Measurements from ENCODE around the gene REEP5. TPM values are rescaled to one million over a fixed set of nuclear protein-coding genes. Genes with fewer than 3 reads are reported as not detected.

REEP5 gene
- total RNA-seq, 1 experiment from 2014 or later, result 18.5 TPM

DNA sequence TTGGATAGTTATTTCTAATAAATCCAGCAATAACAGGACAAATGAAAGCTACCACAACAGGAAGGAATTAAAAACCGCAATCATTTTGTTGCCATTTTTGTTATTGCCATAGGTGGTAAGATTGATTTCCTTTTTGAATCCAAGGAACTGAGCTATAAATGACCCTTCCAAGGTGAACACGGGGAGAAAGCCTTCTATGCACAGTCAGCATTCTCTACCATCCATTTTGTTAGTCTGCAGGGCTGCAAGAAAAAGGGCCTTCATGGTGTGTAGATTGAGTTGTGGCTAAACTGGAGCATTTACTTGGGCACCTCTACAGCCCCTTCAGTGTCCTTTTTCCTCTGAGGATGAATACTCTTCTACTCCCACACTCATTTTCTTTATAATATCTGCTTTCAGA, 18.6 kb upstream of the REEP5 start:
- H3K27me3 ChIP-seq, result peaks cover 7% of the 10 kb centered on the region; the same call in 1 of the 2 replicates
- H3K9me3 ChIP-seq, result no peaks in the 10 kb centered on the region
- DNase-seq, result no peak
- no peaks in the 10 kb centered on the region for H3K36me3 ChIP-seq
- no peak overlapping the region for H3K4me3 ChIP-seq

DNA sequence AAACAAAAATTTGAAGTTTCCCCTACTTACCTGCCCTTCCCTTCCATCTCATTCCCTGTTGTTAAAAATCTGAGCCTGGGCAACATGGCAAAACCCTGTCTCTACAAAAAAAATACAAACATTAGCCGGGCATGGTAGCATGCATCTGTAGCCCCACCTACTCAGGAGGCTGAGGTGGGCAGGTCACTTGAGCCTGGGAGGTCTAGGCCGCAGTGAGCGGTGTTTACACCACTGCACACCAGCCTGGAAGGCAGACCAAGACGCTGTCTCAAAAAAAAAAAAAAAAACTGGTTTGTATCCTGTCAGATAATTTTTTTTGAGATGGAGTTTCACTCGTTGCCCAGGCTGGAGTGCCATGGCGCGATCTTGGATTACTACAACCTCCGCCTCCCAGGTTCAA, 16.3 kb upstream of the REEP5 start:
- Histone ChIP-seq H3K36me3 (no peaks in the 10 kb centered on the region), H3K27me3 (no peaks in the 10 kb centered on the region; the same call in 1 of the 2 replicates), H3K9me3 (no peaks in the 10 kb centered on the region), H3K4me3 (no peak overlapping the region)
- no peak for DNase-seq

DNA sequence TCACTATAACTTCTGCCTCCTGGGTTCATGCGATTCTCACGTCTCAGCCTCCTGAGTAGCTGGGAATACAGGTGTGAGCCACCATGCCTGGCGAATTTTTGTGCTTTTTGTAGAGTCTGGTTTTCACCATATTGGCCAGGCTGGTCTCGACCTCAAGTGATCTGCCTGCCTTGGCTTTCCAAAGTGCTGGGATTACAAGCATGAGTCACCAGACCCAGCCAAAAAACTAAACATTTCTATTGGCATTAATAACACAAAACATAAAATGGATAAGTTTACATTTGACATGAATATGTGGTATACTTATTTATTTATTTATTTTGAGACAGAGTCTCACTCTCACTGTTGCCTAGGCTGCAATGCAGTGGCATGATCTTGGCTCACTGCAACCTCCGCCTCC, 13.6 kb upstream of the REEP5 start:
- H3K27me3 ChIP-seq, result no peaks in the 10 kb centered on the region; the same call in 1 of the 2 replicates
- no peak overlapping the region for H3K4me3 ChIP-seq
- no peaks in the 10 kb centered on the region for H3K36me3 ChIP-seq
- peak; percentile 77 for DNase-seq
- no peaks in the 10 kb centered on the region for H3K9me3 ChIP-seq

DNA sequence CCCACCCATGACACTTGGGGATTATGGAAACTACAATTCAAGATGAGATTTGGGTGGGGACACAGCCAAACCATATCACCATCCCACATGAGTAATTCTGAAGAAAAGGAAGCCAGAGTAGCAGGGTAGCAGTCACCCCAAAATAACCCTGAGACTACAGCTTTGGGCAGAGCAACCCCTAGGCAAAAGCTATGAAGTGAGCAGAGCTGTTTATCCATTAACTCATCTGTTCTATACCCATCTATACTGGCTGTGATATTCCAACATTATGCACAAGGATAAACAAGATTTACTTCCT, 12.3 kb upstream of the REEP5 start:
- DNase-seq, result no peak
- no peaks in the 10 kb centered on the region for H3K36me3 ChIP-seq
- no peaks in the 10 kb centered on the region for H3K9me3 ChIP-seq
- H3K27me3 ChIP-seq, result no peaks in the 10 kb centered on the region; the same call in 1 of the 2 replicates
- no peak overlapping the region for H3K4me3 ChIP-seq

DNA sequence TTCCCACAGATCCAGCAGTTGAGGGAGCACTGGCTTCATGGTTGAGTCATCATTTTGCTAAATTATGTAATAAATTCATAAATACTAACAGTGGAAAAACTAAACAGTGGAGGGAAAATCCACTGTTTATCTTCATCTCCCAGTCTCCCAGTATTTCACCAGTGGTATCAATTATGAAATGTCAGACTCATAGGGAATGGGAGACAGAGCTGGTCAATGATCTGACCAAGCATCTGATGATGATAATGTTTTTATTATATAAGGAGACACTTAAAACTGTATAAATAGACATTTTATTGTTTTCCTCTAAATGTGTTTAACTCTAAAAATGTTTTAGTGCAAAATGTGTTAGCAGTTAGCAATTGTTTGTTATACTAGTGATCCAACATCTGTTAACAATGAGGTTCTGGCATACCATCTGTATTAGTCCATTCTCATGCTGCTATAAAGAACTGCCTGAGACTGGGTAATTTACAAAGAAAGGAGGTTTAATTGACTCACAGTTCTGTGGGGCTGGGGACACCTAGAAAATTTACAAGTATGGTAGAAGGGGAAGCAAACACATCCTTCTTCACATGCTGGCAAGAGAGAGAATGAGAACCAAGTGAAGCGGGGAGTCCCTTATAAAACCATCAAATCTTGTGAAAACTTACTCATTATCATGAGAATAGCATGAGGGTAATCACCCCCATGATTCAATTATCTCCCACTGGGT, 11.8 kb upstream of the REEP5 start:
- no peaks in the 10 kb centered on the region; the same call in 1 of the 2 replicates for H3K27me3 ChIP-seq
- DNase-seq, result no peak
- no peak overlapping the region for H3K4me3 ChIP-seq

DNA sequence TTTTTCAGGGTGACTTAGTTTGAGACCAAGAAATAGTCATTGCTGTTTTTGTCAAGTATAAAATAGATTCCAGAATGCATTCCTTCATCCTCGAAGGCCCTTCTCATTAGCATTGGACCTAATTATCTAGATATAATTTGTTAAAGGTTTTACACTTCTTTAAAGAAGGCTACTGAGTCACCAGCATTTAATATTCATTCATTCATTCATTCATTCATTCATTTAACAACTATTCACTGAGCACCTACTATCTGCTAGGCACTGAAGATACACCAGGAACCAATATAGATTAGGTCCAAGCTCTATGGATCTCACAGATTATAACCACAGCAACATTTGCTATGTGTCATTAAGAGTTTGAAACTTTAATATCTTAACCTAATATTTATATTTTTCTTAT, 11.1 kb upstream of the REEP5 start:
- H3K4me3 ChIP-seq, result no peak overlapping the region
- no peaks in the 10 kb centered on the region for H3K36me3 ChIP-seq
- no peak for DNase-seq
- no peaks in the 10 kb centered on the region; the same call in 1 of the 2 replicates for H3K27me3 ChIP-seq
- no peaks in the 10 kb centered on the region for H3K9me3 ChIP-seq

More for the DNA sequence above, 11.8 kb upstream of the REEP5 start:
- Histone ChIP-seq H3K36me3 (no peaks in the 10 kb centered on the region), H3K9me3 (no peaks in the 10 kb centered on the region)

DNA sequence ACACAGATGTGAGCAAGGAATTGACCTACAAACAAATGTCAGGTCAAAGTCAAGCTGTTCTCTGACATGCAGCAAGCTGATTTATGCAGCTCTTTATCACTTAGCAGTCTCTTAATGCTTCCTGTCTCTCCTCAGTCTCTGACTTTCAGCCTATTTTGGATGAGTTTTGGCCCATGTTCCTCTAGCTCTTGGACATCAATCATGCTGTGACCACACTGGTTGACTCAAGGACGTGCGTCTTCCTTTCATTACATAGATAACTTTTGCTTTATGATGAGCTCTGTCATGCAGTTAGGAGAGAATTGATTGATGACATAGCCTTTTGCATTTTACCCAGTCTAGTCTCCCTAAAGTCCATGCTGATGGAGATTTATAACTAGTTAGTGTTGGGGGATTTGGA, 9.4 kb upstream of the REEP5 start:
- Histone ChIP-seq H3K27me3 (no peaks in the 10 kb centered on the region; the same call in 1 of the 2 replicates), H3K36me3 (no peaks in the 10 kb centered on the region), H3K9me3 (no peaks in the 10 kb centered on the region), H3K4me3 (no peak overlapping the region)
- DNase-seq, result no peak

DNA sequence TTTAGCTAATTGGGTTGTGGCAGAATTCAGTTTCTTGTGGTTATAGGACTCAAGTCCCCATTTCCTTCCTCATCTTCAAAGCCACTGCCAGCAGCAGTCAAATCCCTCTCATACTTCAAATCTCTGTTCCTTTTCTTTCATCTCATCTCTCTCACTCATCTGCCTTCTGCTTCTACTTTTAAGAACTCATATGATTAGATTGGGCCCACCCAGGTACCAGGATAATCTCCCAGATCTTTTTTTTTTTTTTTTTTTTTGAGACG, 8.0 kb upstream of the REEP5 start:
- Histone ChIP-seq H3K36me3 (no peaks in the 10 kb centered on the region), H3K4me3 (no peak overlapping the region), H3K27me3 (no peaks in the 10 kb centered on the region; the same call in 1 of the 2 replicates), H3K9me3 (no peaks in the 10 kb centered on the region)
- DNase-seq, result no peak

DNA sequence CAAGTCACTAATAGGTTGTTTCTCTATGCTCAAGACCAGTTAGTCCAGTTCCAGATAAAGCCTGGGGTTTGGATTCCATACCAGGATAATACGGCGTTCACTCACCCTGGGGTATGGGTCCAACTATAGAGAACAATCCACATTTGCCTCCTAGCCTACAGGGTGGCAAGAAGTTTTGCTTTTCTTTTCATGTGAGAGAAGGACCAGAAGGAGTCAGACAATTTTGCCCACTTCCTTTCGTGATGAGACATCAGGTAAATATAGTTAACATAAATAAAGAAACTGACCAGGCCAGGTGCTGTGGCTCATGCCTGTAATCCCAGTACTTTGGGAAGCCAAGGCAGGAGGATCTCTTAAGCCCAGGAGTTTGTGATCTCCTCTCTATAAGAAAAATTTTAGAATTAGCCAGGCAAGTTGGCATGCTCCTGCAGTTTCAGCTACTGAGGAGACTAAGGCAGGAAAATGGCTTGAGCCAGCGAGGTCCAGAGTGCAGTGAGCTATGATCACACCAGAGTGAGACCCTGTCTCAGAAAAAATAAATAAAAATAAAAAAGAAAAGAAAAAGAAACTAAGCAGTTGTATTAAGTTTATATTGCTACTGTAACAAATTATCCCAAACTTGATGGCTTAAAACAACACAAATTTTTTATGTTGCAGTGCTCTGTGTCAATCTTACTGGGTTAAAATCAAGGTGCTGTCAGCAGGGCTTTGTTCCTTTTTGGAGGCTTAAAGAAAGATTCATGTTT, 7.5 kb upstream of the REEP5 start:
- peak; percentile 9 for DNase-seq
- H3K9me3 ChIP-seq, result no peaks in the 10 kb centered on the region
- no peaks in the 10 kb centered on the region; the same call in 1 of the 2 replicates for H3K27me3 ChIP-seq
- no peaks in the 10 kb centered on the region for H3K36me3 ChIP-seq
- no peak overlapping the region for H3K4me3 ChIP-seq

DNA sequence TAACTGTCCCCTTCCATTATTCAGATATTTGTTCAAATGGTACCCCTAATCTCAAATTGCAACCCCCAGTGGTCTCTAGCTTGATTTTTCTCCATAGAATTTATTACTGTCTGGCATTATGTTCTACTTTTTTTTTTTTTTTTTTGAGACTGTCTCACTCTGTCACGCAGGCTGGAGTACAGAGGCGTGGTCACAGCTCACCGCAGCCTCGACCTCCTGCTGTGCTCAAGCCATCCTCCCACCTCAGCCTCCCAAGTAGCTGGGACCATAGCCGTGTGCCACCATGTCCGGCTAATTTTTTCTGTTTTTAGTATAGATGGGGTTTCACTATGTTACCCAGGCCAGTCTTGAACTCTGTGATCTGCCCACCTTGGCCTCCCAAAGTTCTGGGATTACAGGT, 2.0 kb upstream of the REEP5 start:
- H3K4me3 ChIP-seq, result no peak overlapping the region
- peaks cover 8% of the 10 kb centered on the region for H3K27me3 ChIP-seq
- DNase-seq, result no peak
- no peaks in the 10 kb centered on the region for H3K9me3 ChIP-seq
- peaks cover 16% of the 10 kb centered on the region for H3K36me3 ChIP-seq

DNA sequence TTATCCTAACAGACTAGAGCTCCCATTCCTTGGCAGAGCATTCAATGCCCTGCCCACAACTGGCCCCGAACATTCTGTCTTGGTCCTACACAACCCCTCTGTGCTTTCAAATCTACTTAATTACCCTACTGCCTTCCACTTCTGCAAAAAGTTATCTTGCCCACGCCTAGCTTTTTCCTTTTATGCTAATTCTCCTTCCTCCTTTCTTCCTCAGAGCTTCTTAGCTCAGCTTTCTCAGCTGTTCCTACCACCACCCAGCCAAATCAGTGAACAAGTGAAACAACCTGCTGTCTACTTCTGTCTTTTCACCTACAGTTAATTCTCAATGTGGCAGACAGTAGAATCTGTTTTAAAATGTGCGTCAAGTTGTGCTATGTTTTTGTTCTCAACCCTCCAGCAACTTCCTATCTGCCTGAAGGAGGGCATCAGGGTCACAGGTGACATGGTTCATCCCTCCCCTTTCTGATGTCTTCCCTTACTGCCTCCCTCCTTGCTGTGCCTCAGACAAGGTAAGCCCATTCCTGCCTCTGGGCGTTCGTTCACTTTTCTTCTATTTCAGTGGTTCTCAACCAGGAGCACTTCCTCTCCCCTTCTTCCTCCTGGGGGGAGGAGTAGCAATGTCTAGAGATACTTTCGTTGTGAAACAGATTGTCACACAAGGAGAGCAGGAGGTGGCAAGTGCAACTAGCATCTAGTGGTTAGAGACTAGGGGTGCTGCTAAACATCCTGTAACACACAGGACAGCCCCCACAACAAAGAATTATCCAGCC, 1.3 kb upstream of the REEP5 start:
- no peaks in the 10 kb centered on the region for H3K9me3 ChIP-seq
- H3K4me3 ChIP-seq, result no peak overlapping the region
- DNase-seq, result no peak
- H3K36me3 ChIP-seq, result peaks cover 23% of the 10 kb centered on the region
- H3K27me3 ChIP-seq, result peaks cover 8% of the 10 kb centered on the region

DNA sequence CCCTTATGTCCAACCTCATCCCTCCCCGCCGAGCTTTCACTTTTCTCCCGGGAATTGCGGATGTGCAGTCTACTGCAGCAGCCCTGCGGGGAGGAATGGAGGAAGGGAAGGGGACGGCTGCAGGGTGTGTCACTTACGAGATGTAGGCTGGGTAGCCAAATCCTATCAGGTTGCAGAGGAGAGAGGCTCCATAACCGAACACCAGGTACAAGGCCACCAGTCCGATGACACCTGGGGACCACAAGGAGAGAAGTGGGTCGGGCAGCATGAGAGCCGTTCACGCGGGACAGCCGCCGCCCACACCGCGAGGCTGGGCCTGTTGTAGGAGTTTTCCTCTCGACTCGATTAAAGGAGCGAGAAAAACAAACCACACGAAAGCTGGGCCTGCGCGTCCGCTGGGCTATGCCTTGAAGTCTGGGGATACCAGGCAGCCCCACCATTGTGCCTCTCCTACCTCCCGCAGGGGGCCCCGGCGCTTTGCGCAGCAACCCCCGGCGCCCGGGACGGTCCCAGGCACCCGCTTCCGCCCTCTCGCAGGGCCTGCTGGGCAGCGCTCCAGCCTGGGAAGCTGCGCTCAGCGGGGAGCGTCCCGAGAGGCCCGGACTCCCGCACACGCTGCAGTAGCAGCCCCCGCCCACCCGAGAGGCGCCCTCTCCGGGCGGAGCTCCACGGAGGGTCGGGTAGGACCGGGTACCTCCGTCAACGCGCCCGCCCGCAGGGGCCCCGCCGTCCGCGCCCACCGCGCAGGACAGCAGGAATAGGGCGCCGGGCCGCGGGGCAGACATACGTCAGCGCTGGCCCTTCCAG, 798 bp downstream of the REEP5 start:
- peaks cover 42% of the 10 kb centered on the region for H3K36me3 ChIP-seq
- H3K4me3 ChIP-seq, result peak overlapping the region; percentile 96
- H3K9me3 ChIP-seq, result no peaks in the 10 kb centered on the region
- peaks cover 8% of the 10 kb centered on the region for H3K27me3 ChIP-seq
- DNase-seq, result peak; percentile 88

DNA sequence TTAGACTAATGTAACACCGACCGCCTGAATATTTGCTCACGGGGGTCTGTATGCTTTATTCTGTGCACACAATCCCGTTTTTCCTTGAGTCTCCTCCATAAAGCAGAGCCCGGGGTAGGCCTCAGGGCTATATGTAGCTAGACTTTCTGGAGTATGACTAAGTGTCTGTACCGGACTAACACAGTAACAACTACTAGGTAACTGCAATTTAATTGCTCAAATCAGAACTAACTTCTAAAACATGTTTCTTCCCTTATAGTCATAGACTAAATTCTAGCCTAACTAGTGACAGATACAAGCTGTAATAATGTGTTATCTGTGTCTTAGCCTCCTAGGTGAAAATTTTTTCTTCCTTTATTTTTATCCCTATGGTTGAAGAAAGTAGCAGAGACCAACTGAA, 2.1 kb downstream of the REEP5 start:
- no peak for DNase-seq
- Histone ChIP-seq H3K27me3 (peaks cover 8% of the 10 kb centered on the region), H3K9me3 (no peaks in the 10 kb centered on the region), H3K4me3 (no peak overlapping the region; the same call in 1 of the 2 replicates), H3K36me3 (peaks cover 44% of the 10 kb centered on the region)

DNA sequence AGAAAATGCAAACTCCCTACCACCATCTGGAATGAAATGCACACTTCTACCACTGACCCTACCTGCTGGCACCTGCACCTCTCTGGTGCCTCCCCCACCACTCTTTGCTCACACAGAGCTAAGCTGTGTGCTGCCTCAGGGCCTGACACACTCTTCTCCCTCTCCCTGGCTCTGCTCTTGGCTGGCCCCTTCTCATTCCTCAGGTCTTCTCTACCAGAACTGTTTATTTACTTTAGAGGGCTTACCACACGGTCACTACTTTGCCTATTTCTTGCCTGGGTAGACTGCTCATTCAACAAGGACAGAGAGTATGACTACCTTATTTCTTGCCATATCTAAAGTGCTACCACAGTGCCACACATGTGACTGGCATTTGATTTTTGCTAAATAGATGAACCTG, 3.3 kb downstream of the REEP5 start:
- H3K4me3 ChIP-seq, result no peak overlapping the region
- DNase-seq, result peak; percentile 26
- H3K27me3 ChIP-seq, result peaks cover 8% of the 10 kb centered on the region
- H3K9me3 ChIP-seq, result no peaks in the 10 kb centered on the region
- peaks cover 56% of the 10 kb centered on the region for H3K36me3 ChIP-seq

DNA sequence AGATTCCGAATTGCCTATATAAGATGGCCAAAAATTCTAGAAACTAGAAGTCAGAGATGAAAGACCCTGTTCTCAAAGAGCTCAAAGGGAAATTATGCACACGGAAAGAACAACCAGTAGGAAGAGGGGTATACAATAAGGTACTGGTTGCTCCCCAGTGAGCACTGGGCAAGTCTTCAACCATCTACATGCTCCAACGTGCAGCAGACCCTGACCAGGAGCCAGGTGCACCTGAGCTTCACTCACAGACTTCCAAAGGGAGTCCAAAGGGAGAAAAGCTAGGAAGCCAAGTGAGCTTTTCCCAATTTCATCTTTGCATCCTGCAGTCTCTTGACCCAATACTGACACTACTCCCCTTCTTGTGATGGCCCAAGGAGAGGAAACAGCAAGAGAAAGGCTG, 3.9 kb downstream of the REEP5 start:
- no peak for DNase-seq
- no peak overlapping the region for H3K4me3 ChIP-seq
- H3K9me3 ChIP-seq, result no peaks in the 10 kb centered on the region
- H3K27me3 ChIP-seq, result peaks cover 6% of the 10 kb centered on the region
- H3K36me3 ChIP-seq, result peaks cover 59% of the 10 kb centered on the region

DNA sequence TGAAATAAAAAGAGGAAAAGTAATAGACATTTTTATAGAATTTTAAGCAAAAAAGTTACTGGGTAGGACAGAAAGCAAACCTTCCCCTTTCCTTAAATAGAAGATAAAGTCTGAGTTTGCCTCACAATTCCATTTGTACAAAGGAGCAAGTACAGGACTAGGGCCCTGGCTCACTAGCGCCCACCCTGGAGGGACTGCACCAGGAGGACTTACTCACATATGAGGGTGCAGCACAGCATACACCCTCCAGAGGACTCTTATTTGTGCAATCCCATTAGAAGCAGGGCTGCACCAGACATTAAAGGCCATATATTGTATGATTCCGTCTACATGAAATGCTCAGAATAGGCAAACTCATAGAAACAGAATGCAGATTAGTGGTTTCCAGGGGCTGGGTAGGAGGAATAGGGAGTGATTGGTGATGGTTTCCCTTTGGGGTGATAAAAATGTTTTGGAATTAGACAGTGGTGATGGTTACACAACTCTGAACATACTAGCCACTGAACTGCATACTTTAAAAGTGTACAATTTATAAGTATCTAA, 4.5 kb downstream of the REEP5 start:
- no peaks in the 10 kb centered on the region for H3K27me3 ChIP-seq
- no peaks in the 10 kb centered on the region for H3K9me3 ChIP-seq
- peak; percentile 14 for DNase-seq
- peaks cover 64% of the 10 kb centered on the region for H3K36me3 ChIP-seq
- no peak overlapping the region for H3K4me3 ChIP-seq

DNA sequence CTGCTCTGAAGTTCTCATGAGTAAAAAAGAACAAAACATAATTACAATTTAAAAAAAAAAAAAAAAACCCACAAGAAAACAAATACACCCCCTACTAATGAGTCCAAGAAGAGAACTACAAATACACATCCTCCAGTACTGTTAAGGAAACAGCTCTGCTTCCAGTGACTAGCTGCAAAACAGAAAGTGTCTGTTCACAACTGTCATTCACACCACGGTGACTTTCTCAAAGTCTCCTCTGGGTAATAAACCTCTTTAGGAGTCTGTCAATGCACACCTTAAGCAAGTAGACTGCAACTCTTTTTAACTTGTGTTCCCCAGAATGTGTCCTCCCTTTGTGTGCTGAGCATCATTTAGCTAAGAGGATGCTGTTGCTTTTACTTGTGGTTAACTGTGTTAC, 6.2 kb downstream of the REEP5 start:
- DNase-seq, result no peak
- Histone ChIP-seq H3K36me3 (peaks cover 75% of the 10 kb centered on the region), H3K27me3 (no peaks in the 10 kb centered on the region), H3K4me3 (no peak overlapping the region), H3K9me3 (no peaks in the 10 kb centered on the region)

Data from MG63 (cell line).